ENCODE measurements around the gene PPM1D. TPM values are rescaled to one million over a fixed set of nuclear protein-coding genes. Genes with fewer than 3 reads are reported as not detected.

The PPM1D gene
- total RNA-seq, 1 experiment from 2014 or later: 19.0 TPM

DNA sequence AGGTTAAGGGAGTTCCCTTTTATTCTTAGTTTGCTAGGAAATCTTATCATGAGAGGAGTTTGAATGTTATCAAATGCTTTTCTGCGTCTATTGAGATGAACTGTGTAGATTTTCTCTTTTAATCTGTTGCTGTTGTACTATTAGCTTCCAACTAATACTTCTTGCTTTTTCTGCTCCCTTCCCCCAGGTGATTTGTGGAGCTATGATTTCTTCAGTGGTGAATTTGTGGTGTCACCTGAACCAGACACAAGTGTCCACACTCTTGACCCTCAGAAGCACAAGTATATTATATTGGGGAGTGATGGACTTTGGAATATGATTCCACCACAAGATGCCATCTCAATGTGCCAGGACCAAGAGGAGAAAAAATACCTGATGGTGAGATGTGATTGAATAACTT is 47.7 kb downstream of the PPM1D start:
- Mint-ChIP-seq H3K27me3 (ENCODE audit: low read depth) (no peaks in the 10 kb centered on the region), H3K4me3 (no peak overlapping the region), H3K27ac (no peak overlapping the region), H3K4me1 (peaks cover 0 to under 1% of the 10 kb centered on the region in 2 experiments; a peak in 1 of 4 replicates), H3K9me3 (no peaks in the 10 kb centered on the region; a peak in 1 of 5 replicates), H3K36me3 (ENCODE audit: insufficient read depth in 1 of 3, low read depth in 3 of 3) (peaks cover 9 to 37% (median 35%) of the 10 kb centered on the region in 3 experiments; a peak in 6 of 7 replicates)
- Histone ChIP-seq H3K56ac (ENCODE audit: insufficient read length, low read depth, low read length) (no peak overlapping the region), H3K79me1 (ENCODE audit: insufficient read depth, low read depth, low read length, poor library complexity, severe bottlenecking) (no peaks in the 10 kb centered on the region), H3K9ac (ENCODE audit: extremely low read depth, insufficient read length, low read length) (no peak overlapping the region), H3K27ac (ENCODE audit: insufficient read length, low read depth, low read length) (no peak overlapping the region), H4K5ac (ENCODE audit: insufficient read length, low read depth, low read length) (no peak overlapping the region), H3K14ac (ENCODE audit: insufficient read depth, low read length) (no peak overlapping the region), H3K23me2 (ENCODE audit: insufficient read length, low read depth, low read length, poor library complexity, severe bottlenecking) (no peaks in the 10 kb centered on the region), H3K4ac (ENCODE audit: low read depth, low read length) (no peak overlapping the region), H2BK15ac (ENCODE audit: low read depth, low read length) (no peak overlapping the region), H3K4me2 (ENCODE audit: insufficient read depth, insufficient read length, low read length) (no peak overlapping the region), H4K8ac (replicated peaks; ENCODE audit: insufficient read length, low read depth, low read length) (no peak overlapping the region), H2AK5ac (ENCODE audit: insufficient read length, low read length) (no peak overlapping the region), H4K20me1 (ENCODE audit: control insufficient read depth, insufficient read depth, insufficient read length) (no peaks in the 10 kb centered on the region), H3K79me2 (ENCODE audit: insufficient read depth, low read length) (no peaks in the 10 kb centered on the region), H3T11ph (ENCODE audit: low read length) (no peak overlapping the region), H2BK5ac (ENCODE audit: insufficient read length, low read length) (no peak overlapping the region), H3K18ac (ENCODE audit: insufficient read length, low read depth, low read length) (no peak overlapping the region), H3K23ac (ENCODE audit: insufficient read length, low read depth, low read length) (no peak overlapping the region), H3K9me3 (ENCODE audit: control insufficient read depth, low read depth, low read length) (no peaks in the 10 kb centered on the region), H2BK20ac (ENCODE audit: low read depth, low read length, poor library complexity, severe bottlenecking) (no peak overlapping the region), H2BK12ac (ENCODE audit: insufficient read length, low read depth, low read length) (no peak overlapping the region), H3K4me1 (ENCODE audit: insufficient read depth, low read length) (no peaks in the 10 kb centered on the region), H2BK120ac (ENCODE audit: low read depth, low read length, poor library complexity, severe bottlenecking) (no peak overlapping the region), H4K91ac (ENCODE audit: insufficient read length, low read depth, low read length) (no peak overlapping the region), H3K27me3 (ENCODE audit: insufficient read depth, low read length) (no peaks in the 10 kb centered on the region), H2AFZ (ENCODE audit: low read length) (no peak overlapping the region)
- DNase-seq: no peak
- TF ChIP-seq, protein P1, sequence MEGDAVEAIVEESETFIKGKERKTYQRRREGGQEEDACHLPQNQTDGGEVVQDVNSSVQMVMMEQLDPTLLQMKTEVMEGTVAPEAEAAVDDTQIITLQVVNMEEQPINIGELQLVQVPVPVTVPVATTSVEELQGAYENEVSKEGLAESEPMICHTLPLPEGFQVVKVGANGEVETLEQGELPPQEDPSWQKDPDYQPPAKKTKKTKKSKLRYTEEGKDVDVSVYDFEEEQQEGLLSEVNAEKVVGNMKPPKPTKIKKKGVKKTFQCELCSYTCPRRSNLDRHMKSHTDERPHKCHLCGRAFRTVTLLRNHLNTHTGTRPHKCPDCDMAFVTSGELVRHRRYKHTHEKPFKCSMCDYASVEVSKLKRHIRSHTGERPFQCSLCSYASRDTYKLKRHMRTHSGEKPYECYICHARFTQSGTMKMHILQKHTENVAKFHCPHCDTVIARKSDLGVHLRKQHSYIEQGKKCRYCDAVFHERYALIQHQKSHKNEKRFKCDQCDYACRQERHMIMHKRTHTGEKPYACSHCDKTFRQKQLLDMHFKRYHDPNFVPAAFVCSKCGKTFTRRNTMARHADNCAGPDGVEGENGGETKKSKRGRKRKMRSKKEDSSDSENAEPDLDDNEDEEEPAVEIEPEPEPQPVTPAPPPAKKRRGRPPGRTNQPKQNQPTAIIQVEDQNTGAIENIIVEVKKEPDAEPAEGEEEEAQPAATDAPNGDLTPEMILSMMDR (conservative IDR thresholded peaks at IDR 0.05): no peak
- WGBS (ENCODE audit: extremely low coverage, insufficient read length, low lambda C conversion rate): no CpG with 5 or more reads among the region's 1 CpG
